Activated CD4-positive, alpha-beta T cell treated with anti-CD3 and anti-CD28 coated beads, Interleukin-10, Interleukin-2, amounts not matched to agents 100 ng/mL and 50 ng/mL, durations not matched to agents 16 hours and 8 hours (primary cell): Measurements from ENCODE around the gene LAMA4.

Source experiments
- DNase-seq: peaks from one replicate; pipeline ENCODE4 v3.0.0-alpha.2; 2020

The LAMA4 gene

DNA sequence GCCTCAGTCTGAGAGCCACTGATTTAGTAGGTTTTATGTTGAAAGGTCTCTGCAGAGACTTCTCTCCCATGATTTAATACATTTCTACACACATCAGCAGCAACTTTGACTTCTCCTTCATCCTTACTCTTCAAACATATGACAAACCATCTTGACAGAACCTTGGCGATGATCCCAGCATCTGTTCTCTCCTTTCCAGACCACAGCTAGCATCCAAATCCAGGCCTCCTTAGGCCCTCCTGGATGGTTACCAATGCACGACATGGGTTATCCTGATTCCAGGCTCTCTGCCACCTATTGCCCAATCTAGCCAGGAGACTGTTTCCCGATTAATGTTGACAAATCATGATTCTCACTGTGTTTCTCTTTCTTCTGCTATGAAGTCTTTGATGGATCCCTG, 16.8 kb downstream of the LAMA4 start:
- no peak for DNase-seq

DNA sequence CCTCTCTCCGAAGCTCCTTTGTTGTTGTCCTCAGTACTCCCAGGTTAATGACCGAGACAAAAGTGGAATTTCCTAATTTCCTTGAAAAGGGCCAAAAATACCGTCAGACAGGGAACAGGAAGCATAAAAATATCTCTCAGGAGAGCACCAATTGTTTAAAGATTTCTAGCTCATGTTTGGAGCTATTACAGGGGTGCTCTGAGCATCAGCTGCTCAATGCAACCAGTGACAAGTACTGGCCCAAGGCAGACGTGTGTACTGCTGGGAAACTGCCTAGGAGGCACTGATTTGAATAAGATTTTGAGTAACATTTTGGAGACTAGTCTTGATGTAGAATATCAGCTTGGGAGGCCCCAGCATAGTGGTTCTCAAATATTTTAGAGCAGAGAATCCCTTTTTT, 17.3 kb downstream of the LAMA4 start:
- no peak for DNase-seq

DNA sequence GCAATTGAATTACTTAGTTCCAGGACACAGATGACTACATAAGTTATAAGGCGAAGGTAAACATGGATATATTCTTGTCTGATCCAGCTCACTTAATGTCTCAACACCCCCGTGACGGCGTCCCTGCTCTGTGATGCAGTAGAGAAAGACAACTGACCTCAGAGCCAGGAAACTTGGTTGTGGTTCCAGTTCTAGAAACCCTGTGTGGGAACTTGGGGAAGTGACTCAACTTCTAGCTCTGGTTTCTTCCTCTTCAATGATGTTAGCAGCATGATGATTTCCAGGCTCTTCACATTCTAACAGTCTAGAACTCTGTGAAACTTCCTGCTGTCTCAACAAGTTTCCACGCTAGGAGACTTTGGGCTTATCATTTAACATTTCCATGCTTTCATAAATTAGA, 18.4 kb downstream of the LAMA4 start:
- peak; percentile 74 for DNase-seq

DNA sequence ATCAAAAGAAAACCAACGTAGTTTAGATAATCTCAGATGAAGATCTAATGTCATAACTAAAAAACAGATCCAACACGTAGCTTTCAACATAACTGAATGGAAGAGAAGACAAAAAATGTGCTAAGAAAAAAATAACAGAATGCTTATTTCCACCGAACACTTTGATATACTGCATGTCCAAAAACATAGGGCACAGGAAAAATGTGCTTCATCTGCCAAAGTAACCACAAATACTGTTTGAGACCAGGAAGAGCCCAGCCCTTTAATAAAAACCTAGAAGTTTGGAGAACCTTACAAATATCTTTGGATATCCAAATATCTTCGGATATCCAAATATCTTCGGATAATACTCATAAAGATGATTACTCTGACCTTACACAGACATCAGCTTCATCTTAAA, 19.8 kb downstream of the LAMA4 start:
- DNase-seq = no peak

DNA sequence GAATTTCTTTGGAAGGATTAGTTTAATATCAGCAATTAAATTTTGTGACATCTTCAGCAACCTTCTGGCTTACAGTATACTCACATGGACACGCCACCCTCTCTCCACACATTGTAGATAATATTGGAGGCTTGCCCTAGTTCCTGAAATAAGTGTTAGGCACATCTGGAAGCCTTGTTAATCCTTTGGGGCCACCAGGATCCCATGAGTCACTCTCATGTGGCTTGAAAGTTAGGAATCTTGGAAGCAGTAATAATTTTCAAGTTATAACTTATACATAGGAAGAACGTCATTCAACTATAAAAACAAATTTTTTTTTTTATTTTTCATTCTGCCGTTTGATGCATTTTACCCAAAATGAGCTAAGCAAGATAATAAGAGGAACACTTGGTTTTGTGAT, 20.5 kb downstream of the LAMA4 start:
- no peak for DNase-seq

DNA sequence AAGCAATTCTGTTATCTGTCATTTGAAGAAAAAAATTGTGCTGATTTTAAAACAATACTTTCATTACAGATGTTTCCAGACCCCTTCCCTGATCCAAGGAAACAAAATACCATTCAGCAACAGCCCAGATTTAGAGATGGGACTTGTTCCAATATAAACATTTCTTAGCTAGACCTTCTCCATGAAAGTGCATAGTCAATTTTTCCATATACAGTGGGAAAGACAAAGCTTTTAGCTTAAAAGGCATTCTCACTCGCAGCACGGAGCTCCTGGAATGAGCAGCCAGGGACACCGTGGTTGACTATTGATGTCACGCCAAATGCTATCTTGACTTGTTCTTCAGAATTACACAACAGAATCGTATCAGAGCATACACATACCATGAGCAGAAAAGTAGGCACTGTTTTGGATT, 21.5 kb downstream of the LAMA4 start:
- DNase-seq = no peak

DNA sequence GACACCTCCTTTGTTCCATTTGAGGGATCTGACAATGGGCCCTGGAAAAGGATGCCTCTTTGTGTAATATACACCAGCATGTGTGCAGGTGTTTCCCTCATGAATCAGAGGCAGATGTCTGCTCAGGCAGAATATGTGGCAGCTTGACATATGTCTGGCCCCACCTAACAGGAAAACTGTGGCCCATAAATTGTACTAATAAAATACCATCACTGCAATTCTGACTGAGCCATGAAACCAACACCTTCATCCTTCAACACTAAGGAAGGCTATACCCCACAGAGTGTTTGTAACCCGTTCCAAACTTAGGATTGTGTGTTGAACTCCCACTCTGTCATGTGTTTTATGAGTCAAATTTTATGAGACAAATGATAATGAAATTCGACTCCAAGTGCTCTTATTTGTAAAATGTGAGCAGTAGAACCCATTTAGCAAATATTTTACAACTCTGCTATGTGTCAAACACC, 22.7 kb downstream of the LAMA4 start:
- DNase-seq = no peak

DNA sequence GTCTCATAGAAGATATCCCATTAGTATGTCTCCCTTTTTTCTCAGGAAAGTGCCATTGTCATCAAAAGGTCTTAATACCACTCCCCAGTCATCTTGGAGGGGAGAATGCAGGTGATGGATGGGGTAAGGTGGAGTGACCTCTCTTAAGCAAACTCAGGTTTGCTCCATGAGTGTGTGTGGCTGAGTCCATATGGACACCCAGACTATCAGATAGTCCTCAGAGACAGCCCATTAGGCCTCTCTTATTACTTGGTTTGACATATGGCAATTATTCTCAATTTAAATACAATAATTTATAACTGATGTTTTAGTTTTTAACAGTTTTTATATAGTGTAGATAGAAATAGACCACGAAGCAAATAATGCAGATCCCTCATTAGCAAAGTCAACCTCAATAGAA, 23.2 kb downstream of the LAMA4 start:
- no peak for DNase-seq

DNA sequence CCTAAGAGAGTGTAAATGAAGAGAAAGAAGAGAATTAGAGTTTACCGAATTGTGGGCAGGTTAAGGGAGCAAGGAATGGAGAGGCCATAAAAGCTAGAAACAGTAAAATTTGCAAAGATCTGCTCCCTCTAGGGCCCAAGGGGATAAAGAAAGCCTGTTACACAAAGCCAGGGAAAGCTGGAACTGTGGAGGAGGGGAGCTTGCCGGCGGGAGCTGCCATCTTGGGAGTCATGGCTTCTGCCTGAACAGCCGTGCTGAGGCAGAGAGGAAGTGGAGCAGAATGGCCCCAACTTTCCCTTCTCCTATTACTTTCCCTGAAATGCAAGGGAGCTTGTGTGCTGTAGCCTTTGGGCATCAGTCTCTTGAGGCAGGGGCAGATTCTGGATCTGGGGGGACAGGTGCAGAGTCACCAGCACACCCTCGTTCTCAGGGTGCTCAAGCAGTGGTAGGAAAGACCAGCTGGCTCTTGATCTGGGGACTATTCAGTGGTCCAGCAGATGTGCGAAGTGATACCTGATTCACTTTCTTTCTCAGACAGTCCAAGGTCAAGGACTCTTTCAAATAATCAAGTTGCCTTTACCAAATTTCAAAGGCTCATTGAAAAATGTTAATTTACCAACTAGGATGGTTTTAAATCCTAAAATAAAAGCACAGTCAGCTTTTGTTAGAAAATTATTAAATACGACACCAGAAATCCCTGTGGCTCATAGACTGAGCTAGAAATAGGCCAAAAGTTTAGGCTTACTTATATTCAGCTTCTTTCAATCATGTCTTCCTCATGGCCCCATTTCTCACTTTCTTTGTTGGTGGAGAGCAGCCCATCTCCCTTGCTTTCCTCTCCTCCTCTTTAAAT, 25.7 kb downstream of the LAMA4 start:
- DNase-seq = no peak

DNA sequence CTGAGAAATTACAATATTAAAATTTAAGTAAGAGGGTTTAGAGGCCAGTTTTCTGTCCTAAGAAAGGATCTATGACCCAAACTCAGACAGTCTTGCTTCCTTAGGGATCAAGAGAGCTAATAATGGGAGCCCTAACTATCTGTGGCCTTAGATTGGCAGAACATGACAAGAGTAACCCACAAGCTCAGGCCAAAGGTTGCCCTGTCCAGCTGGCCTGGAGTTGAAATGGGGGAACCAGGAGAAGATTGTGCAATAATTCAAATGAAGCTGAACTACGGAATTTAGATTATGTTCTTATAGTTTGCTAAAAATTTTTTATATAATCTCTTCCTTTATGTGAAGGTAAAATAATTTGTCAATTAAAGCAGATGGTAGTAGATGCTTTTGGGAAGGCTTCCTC, 26.4 kb downstream of the LAMA4 start:
- no peak for DNase-seq

DNA sequence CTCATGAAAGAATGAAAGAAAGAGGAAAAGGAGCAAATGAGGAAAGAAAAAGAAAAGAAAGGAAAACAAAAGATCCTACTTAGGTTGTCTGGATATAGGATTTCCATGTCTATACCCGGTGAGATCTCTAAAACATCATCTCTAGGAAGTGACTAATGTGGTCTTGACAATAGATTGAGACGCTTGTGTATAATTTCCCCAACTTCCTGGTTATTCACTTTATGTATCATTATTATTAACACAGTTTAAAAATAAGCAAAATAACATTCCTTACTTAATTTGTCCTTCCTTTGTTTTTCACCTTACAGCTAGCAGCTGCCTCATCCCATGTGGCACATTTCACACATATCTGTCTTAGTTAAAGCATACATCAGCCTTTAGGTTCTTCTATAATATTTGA, 27.0 kb downstream of the LAMA4 start:
- DNase-seq = no peak

DNA sequence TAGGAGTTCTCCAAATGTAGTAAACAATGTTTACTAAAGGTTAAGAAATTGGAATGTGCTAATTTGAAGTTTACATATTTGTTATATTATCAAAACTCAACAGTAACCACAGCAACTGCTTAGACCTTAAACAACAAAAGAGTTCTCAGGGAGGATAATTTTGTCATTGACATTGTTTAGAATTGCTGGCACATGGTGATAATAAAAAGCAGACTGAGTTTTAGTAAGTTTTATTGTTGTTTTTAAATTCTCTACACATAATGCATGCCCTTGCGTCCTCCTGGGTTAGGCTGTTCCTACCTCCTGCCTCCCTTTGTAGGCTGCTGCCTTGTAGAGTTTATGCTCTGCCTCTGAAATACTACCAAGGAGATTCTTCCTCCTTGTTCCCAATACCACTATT, 28.7 kb downstream of the LAMA4 start:
- no peak for DNase-seq

DNA sequence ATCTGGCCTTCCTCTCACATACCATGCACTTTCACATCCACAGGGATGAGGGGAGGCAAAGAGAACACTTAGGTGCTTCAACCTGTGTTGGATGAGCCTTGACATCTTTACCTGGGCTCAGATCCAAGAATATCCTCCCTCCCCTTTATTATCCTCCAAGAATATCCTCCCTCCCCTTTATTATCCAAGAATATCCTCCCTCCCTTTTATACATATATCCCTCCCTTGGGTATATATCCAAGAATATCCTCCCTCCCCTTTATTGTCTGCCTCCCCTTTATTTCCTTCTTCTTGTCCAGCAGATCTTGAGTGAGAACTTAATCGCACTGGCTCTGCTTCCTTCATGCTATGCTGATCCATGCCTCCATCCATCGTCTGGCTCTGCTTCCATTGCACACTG, 30.3 kb downstream of the LAMA4 start:
- no peak for DNase-seq

DNA sequence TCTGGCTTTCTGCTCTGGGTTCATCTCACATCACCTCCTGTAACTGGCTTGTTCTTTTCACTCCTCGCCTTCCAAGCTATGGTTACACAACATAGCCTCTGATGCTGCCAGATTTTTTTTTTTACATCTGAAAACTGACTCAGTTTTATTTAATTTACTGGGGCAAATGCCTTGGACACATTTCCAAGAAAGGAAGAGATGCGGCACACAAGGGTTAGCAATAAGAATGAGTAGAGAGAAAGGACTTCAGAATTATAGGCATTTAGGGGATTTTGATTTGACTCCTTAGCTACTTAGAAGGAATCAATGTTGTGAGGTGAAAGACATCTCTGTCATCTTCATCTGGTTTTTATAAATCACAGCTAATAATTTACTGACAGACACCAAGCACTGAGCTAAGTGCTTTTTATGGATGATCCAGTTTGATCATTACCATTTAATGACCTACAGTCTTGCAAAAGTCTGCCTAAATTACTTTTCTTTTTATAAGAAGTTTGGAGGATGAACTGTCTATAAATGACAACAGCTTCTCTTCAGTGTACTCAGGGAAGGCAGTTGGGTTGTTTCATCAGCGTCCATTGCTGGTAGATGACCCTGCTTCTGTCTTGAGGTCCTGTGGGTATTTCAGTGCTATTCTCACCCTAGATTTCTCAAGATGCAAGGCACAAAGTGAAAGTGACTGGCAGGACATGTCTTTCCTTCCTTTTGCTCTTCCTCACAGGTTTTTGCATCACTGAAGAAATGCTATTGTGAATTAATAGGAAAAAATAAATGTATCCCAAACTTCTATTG, 31.1 kb downstream of the LAMA4 start:
- no peak for DNase-seq

DNA sequence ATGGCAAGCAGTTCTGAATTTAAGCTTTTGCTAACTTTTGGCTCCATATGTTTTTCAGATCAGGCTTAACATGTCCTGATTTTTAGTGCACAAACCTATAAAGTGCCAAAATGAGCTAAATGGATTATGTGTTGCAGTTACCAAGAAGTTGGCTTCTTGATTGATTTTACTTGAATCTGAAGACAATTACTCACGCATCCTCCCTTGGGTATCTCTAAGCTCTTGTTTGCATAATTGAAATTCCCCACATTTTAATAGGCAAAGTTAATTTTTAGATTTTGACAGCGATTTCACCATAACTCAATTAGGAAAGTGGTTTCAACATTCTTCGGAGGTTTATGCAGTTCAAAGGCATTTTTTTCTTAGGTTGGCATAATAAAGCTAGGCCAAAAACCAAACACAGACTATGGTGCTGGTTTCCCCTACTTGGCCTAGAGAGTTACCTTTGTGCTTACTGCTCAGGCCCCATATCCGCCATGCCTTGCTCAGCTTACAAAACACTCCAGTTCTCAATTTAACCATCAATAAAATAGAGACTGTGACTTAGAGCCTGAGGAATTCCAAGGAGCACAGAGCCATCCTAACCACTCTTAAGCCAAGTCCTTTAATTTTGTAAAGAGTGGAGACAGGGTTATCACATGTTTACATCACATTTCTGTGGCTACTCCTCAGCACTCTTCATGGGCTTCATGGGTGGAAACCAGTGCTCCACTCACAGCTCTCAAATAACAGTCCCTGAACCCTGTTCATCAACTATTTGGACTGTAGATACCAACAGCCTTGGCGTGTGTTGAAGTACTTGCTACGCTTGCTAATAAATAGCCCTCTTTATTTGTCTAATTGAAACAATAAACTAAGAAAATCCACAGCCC, 32.1 kb downstream of the LAMA4 start:
- DNase-seq = no peak

DNA sequence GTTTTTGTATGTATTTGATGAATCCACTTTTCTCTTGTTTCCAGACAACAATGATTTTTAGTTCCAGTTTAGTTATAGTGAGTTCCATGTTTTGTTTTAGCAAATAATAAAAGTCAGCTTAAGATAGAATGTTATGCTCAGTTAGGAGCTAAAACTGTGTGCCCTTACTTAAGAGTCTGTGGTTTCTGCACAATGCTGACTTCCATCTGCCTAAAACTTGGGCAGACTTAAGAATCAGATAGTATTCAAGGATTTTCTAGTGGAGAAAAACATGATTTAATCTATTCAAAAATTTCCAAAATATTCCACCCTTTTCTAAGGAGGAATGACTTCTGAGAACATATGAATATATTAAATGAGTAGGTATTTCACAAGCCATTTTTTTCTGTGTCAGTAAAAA, 32.8 kb downstream of the LAMA4 start:
- no peak for DNase-seq

DNA sequence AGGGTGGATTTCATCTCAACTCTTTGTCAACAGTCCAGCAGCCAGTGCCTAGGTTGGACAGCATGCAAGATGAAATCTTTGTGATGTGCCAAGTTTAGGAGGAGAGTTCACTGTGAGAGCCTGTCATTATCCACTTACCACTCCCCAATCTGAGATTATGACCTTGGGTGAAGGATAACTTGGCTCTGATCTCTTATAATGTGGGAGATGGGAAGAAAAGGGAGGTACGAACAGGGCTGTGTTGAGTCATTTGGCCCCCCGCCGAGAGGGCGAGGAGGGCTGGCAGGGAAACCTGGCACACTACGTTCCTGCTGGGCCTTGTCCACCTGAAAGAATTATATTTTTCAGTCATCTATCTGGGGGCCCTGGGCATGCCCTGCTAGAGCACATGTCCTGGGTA, 35.8 kb downstream of the LAMA4 start:
- no peak for DNase-seq

DNA sequence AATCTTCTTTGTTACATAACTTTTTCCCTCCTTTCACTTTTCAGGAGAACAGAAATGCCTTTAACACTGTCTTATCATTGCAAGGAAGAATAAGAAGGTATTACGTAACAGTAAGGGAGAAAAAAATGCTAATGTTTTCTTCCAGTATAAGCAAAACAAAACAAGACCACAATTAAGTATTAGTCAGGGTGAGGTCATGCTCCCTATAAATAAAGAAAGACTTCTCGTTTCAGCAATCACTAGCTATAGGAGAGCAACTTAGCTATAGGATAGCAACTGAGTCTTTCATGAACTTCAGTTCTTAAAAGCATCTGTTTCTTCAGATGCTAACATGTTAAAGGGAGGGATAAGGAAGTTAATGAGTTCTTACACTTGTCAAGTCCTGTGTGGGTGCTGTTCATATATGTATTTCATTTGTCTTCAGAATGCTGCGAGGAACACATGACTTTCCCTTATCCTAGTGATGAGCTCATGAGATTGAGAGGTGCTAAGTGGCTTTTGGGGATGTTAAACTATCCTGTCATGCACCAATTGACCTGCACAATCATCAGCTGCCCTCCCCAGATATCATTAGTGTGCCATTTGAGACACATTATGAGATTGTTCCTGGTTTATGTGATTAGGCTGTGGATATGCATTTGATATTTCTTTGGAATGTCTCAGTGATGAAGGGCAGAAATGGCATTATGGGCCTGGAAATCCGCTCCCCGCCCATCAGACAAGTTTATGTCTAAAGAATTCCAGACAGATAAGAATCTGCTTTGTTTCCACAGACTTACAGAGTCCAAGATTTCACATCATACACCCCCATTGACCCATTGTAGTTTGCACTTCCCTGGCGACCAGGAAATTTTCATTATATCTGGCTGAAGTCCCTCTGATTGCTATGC, 37.5 kb downstream of the LAMA4 start:
- no peak for DNase-seq

DNA sequence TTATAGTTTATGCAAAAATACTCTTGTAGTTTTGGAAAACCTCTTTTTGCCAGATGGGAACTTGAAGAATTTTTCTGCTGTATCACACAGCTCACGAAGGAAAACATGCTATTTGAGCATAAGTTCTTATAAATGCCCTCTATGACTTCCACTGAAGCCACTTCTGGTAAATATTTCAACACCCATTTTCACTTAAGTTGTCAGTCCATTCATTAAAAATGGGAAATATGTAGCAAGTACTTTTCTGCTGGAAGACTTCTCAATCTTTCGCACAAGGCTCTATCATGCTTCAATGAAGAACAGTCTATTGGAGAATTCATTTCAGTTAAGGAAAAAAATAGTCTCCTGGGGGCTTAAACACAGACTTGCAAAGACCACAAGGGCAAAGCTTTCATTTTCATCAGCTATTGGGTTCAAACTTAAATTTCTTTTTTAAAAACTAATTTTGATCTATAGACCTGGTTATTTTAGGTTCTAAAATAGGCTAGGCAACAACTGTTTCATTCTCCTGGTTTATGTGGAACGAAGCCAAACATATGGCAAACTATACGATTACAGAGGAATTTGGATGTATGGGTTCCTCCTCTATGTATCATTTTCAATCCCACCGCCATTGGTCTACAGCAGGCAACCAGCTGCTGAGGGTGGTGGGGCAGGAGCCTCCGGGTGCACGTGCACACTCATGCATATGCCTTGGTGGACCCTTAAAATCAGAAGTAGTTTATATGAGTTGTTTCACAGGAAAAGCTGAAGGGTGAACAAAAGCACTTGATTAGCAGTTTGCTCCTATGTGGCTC, 38.7 kb downstream of the LAMA4 start:
- no peak for DNase-seq

DNA sequence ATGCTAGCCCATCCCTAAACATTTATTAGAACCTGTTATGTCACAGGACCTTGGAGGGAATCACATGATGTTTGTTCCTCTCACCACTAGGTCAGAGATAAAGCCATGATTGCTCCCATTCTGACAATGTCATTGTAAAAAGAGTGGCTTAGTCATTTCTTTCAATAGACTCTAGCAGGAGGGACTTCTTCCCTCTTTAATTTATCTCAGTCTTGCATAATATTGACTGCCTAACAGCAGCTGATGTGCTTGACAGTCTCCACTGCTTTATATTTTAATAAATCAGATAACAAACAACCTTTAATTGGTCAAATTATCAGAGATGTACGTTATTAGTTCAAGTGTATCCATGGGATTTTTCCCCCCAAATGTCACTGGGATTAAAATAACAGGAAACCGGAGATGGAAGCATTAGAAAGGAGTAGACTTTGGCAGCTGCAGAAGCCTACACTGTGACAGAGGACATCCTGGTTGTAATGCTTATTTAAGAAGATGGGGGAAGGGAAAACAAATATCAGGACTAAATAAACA, 39.6 kb downstream of the LAMA4 start:
- no peak for DNase-seq

DNA sequence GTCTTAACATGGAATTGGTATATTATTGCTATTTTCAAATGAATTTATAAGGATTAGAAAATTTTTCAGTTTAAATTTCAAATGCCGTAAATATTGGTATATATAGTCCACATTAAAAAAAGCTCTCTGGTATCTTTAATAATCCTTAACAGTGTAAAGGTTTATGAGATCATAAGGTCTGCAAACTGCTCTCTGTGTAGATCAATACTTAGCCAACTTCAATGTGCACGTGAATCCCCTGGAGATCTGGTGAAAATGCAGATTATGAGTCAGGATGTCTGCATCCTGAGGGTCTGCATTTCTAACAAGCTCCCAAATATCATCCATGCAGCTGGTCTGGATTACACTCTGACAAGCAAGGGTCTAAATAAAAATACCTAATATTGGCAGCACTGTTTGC, 43.5 kb downstream of the LAMA4 start:
- DNase-seq = no peak
